Superior temporal gyrus (tissue), 1 donor: Measurements from ENCODE around the gene SLC7A14.
"Not testable (repeated sequence)": the region's sequence is repeated elsewhere in the genome, so short reads cannot be mapped to it uniquely, and the experiment has no call there.

Source experiments
- DNase-seq: peaks from one replicate; pipeline ENCODE4 v3.0.0-alpha.2; 2016; ENCODE audit errors: extremely low spot score

Gene SLC7A14

DNA sequence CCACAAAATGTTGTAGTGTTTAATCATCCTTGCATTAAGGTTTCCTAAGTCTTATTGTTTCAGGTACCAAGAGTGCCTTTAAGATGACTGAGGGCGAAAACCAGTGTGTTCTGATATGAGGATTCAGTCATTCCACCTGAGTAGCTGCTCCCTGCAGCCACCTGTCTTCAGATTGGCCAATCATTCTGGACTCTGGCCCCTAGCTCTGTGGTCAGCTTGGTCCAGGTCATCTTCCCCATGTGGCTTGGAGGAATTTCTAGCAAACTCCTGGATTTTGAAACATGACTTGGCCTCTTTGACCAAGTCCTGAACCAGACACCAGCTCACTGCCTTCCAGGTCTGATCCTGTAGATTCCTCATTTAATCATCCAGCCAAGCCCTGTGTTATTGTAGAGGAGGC is 7.8 kb upstream of the SLC7A14 start:
- DNase-seq: no peak

DNA sequence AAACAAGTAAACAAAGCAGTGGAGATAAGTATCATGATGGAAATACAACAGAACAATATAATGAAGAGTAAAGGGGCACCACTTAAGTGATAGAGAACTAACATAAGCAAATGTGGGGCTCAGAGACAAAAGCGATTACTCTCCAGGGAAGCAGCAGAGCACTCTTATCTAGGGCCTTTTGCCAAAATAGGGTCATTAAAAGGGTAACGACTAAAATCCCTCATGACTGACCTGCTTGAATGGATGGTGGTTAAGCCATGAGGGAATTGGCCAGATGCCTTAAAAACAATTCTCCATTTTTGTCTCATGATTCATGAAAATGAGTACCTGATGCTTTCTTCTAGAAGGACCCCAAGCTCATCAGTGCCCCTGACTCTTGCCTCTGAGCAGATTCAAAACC is 3.2 kb upstream of the SLC7A14 start:
- DNase-seq: no peak

GRCh38 chr3:170585008-170585936 is 603 bp downstream of the SLC7A14 start:
- DNase-seq: no peak

DNA sequence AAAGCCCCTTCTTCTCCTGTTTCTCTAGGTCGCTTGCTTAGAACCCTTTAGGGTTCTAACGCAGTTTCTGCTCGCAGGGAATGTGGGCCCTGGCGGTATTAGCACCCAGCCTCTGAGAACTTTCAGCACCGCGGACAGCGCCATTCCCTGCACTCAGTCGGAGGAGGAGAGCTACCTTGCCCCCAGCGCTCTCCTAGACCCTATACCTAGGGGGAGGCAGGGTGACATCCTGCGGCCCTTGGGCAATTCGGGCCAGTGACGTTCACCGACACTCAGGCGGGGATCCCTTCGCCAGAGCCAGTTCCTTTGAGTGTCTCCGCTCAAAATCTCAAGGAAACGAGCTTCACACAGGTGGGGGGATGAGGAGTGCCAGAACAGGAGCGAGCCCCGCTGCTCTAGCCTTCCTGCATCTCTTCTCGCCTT is 1.3 kb downstream of the SLC7A14 start:
- peak; percentile 83 for DNase-seq

DNA sequence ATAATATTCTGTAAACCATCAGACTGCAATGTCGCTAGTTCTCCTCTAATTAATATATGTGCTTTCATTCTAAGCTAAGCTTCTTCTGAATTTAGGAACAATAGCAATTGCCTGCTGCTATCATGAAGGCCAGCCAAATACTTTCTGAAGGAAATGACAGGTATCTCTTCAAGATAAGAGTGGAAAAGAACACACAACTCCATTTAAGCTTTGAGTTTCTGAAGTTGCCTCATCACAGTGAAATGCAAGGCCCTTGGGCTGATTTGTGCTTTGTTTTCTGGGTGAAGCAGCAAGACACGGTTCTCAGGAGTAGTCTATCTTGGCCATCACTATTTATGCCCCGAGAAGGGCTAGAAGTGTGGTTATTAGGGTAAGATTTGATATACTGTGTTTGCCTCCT is 6.2 kb downstream of the SLC7A14 start:
- DNase-seq: no peak

DNA sequence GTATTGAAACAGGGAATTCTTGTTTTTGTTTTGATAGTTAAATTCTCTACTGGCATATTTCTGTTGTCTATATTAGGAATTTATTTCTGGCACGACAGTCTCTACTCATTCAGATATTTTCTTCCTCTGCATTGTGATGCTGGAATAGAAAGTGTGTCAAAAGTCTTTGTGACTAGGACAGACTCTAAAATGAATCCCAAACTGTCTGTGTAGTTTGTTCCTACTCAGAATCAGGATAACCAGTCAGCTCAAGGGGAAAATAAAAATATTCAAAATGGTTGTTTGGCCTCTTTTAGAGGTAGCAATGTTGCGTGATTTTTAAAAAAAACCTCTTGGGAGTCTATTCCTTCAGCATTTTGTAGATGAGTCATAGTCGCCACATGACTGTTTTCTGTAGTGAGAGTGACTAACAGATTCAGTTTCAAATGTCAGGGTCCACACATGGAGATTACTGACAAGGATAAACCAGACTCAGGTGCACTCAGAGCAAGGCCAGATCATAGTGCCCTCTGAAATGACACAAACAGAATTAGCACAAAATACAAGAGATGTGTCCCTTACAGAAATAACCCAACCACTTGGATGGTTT is 13.1 kb downstream of the SLC7A14 start:
- peak; percentile 42 for DNase-seq

- not testable (repeated sequence) for DNase-seq
Observed at GRCh38 chr3:170567598-170567997, 18.3 kb downstream of the SLC7A14 start.

GRCh38 chr3:170566413-170566812 is 19.5 kb downstream of the SLC7A14 start:
- no peak for DNase-seq

- no peak for DNase-seq
Observed at GRCh38 chr3:170565495-170565894, 20.4 kb downstream of the SLC7A14 start.

GRCh38 chr3:170564664-170565063 is 21.2 kb downstream of the SLC7A14 start:
- no peak for DNase-seq

GRCh38 chr3:170563712-170564423 is 22.0 kb downstream of the SLC7A14 start:
- no peak for DNase-seq

DNA sequence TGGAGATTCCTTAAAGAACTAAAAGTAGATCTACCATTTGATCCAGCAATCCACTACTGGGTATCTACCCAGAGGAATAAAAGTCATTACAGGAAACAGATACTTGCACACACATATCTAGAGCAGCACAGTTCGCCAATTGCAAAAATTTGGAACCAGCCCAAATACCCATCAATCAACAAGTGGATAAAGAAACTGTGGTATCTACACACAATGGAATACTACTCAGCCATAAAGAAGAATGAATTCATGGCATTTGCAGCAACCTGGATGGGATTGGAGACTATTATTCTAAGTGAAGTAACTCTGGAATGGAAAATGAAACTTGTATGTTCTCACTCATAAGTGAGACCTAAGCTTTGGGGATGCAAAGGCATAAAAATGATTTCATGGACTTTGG is 23.8 kb downstream of the SLC7A14 start:
- no peak for DNase-seq

GRCh38 chr3:170560717-170561382 is 25.0 kb downstream of the SLC7A14 start:
- no peak for DNase-seq

- no peak for DNase-seq
Observed at GRCh38 chr3:170560296-170560695, 25.6 kb downstream of the SLC7A14 start.

GRCh38 chr3:170558427-170558826 is 27.4 kb downstream of the SLC7A14 start:
- no peak for DNase-seq

GRCh38 chr3:170555329-170555728 is 30.5 kb downstream of the SLC7A14 start:
- no peak for DNase-seq

- DNase-seq: no peak
Observed at GRCh38 chr3:170553788-170554757, 31.8 kb downstream of the SLC7A14 start.

DNA sequence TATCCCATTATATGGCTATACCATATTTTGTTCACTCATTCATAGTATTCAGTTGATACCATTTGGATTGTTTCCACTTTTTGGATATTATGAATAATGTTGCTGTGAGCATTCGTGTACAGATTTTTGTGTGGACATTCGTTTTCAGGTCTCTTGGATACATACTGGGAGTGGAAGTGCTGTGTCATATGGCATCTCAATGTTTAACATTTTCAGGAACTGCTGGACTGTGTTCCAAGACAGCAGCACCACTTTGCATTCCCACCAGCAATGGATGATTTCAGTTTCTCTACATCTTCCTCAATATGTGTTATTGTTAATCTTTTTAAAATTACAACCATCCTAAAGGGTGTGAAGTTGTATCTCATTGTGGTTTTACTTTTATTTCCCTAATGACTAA is 34.6 kb downstream of the SLC7A14 start:
- DNase-seq: no peak

DNA sequence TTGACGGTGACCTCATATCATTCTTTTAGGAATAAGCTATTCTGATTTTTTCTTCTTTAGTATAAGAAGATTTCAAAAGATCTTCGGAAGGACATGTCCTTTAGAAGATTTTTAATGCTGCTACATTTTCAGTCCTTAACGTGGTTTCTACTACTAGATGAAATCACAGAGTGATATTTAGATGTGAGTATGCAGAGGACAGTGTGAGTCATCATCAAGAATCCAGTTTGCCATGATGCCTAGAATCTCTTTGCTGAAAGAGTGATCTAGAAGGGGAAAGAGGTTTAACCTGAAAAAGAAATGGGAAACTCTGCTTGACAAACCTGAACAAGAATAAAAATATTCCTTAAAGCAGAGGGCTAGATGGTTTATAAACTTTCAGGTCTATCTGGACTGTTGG is 43.2 kb downstream of the SLC7A14 start:
- no peak for DNase-seq

DNA sequence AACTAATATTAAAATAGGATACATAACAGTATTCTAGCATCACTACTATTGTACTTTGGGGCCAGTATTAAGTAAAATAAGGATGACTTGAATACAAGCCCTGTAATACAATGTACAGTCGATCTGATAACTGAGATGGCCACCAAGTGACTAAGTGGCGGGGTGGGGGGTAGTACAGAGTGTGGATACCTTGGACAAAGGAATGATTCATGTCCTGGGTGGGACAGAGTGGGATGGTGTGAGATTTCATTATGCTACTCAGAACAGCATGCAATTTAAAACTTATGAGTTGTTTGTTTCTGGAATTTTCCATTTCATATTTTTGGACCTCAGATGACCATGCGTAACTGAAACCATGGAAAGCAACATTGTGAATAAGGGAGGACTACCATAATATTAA is 46.0 kb downstream of the SLC7A14 start:
- no peak for DNase-seq

DNA sequence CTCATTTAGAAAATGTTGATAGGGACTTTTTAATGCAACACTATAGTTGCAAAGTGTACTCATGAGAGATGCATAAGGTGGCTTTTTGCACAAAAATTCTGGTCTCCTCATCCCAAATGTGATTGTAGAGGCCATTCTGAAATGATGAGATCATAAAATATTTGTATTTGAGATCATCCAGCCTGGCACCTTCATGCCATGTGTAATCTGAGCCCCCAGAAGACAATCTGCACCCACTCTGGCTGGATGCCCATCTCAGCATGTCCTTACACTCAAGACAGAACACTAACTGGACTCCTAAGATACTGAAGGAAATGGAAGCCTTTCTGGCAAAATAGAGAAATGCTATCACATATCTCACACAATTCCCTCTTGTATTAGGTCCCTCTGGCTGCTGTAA is 49.2 kb downstream of the SLC7A14 start:
- DNase-seq: no peak
